ENCODE results near the gene KLF11.
"Not testable (repeated sequence)": the region's sequence is repeated elsewhere in the genome, so short reads cannot be mapped to it uniquely, and the experiment has no call there.

KLF11 gene

DNA sequence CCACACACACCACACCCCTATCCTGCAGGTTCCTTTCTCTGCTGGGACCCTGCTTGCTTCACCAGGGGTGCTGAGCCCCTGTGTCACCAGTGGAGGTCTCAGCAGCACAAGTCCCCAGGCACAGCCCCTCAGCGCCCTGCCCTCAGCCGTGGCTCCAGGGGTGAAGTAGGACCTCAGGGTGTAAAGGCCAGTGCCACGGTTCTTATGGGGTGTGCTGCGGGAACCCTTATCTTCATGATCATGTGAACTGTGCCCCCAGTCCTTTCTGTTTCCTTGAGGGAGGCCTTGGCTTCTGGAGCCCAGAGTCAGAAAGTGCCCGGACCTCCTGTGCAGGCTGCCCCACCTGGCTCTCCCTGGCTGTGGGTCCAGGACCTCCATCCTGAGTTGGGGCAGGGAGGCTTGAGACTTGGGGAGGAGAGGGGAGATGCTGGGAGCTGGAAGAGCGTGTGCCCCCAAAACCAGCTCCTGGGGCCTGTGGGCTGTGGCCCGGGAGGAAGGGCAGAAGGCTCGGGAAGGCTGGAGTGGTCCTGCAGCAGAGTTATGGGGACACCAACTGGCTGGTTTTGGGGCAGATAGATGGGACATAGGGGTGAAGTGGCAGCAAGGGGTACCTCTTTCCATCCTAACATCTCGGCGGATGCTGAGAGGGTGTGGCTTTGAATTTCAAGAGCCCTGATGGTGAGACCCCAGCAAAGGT, 20.2 kb upstream of the KLF11 start:
- no peak for DNase-seq (ENCODE audit: low read depth, low spot score)

DNA sequence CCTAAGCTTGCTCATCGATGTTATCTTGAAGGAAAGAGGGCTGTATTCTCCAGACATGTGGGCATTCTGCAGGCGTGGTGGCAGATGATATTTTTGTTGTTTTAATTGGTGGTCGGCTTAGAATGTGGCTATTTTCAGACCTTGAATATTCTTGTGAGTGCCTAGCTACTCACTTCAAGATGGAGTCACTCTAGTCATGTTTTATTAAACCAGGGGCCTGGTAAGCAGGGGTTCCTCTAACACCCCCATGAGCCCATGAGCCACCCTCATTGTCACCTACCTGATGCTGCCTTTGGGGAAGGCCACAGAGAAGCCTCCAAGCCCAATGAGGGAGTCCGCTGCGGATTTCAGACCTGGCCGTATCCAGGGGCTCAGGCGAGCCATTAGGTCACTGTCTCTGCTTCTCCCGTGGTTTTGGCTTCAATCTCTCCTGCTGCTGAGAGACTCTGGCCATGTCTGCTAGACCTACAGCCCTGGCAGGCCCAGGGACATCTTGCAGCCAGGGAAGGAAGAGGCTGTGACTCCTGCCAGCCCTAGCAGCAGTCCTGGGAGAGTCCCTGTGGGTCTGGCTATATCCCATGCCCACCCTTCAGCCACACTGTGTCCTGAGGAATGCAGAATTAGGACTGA, 16.3 kb upstream of the KLF11 start:
- no peak for DNase-seq (ENCODE audit: low read depth, low spot score)

DNA sequence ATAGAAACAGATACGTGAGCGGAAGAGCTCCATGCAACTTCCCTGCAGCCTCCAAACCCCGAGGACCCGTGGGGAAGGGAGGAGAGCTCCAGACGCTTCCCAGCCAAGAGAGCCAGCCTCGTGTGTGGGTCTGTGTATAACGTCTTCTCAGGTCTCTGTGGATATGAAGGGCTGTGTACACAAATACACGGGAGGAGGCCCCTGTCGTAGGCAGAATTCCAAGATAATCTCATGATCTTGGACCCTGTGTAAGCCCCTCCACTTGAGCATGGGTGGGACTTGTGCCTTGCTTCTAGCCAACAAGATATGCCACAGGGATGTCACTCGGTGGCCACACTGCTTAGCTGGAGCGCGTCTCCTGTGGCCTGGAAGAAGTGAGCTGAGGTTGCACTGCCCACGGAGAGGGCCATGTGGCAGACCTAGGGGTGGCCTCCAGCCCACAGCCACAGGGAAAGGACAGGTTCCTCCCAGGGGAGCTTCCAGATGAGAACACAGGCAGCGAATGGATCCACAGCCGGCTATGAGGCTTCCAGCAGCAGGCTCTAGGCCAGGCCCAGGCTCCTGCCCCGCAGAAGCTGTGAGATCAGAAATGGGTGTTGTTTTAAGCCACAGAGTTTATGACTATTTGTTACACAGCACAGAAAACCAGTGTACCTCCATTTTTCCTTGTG, 15.6 kb upstream of the KLF11 start:
- no peak for DNase-seq (ENCODE audit: low read depth, low spot score)

DNA sequence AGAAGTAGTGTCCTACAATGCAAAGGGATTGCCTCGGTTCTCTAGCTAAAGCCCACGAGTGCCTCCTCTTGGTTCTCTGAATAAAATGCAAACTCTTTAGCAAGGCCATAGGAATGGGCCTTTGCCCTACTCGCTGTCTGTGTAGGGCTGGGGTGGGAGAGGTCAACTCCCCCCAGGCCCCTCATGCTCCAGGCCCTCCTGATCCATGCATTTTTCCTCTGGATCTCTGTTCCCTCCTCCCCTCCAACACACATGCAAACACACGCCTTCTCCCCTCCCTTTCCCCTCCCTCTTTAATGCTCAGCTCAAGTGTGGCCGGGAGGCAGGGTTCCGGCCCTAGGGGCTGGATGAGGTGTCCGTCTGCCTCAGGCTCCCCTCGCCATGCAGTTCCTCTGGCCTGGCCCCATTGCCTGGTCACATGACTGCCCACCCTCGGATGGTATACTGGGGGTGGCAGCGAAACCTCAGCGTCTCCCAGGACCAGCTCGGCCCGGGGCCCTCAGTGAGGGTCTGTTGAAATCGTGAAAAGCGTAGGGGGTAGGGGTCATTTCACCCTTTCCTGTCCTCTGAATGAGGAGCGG, 14.9 kb upstream of the KLF11 start:
- DNase-seq (ENCODE audit: low read depth, low spot score) = no peak

DNA sequence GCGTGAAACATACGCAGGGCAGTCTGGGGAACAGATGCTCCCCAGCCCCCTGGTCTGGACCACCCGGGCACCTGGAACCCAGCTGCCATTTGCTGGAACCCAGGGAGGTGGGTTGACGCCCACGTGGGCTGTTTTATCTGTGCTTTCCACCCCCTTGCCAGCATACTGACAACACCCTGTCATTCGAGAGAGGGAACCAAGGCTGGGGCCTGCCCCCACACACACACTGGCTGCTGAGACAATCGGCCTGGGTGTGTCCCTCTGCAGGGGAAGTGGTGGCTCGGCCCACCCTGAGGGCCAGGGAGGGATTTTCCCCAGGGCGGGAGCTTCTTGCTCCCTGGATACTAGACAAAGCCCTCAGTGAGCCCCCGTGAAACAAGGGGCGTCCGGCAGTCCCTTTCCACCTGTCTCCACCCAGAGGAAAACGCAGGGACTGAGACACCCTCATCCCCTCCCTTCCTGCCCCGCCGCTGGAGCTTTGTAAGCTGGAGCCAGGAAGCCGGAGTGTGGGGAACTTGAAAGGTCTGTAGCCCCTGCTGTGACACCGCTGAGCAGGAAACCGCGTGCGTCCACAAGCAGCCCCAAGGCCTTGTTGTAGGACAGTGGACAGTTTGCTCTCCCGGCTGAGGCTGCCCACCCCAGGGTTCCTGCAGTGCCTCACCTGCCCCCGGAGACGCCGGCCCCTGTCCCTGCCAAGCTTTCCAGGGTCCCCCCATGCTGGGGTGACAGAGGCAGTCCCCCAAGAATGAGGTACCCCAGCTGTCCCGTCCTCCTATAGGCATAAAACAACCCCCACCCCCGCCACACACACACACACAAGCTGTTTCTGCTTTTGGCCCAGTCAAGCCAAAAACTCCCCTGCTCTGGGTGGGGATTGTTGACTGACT, 14.1 kb upstream of the KLF11 start:
- DNase-seq (ENCODE audit: low read depth, low spot score) = no peak

DNA sequence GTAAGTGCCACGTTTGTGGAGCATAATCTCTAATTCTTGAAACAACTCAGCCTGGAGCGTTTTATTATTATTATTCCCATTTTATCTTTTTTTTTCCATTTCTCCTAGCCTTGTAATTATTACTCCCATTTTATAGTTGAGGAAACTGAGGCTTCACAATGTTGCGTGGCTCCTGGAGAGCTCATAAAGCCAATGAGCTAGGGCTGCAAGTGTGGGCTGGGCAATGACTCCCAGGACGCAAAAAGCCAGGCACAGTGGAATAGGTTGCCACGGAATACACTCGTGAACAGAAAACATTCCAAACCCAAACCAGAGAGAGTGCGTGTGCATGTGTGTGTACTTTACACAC, 13.5 kb upstream of the KLF11 start:
- no peak for DNase-seq (ENCODE audit: low read depth, low spot score)

DNA sequence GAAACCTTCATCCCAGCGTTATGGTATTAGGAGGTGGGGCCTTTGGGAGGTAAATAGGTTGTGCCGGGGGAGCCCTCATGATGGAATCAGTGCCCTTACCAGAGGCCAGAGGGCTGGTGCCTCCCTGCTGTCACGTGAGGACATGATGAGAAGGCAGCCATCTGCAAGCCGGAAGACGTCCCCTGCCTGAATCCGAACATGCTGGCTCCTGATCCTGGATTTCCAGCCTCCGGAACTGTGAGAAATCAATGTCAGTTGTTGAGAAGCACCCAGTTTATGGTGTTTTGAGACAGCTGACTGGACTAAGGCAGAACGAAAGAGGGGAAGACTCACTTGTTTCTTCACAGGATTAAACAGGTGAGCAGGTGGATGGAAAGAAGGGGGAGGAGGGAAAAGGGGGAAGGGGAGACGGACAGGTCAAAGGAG, 13.0 kb upstream of the KLF11 start:
- no peak for DNase-seq (ENCODE audit: low read depth, low spot score)

DNA sequence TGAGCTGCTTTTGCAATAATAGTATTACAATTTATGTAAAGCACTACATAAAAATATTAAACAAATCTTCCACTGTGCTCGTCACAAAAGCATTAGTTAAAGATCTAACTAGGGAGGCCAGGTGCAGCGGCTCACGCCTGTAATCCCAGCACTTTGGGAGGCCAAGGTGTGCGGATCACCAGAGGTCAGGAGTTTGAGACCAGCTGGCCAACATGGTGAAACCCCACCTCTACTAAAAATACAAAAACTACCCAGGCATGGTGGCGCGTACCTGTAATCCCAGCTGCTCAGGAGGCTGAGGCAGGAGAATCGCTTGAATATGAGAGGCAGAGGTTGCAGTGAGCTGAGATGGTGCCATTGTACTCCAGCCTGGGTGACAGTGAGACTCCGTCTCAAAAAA, 12.6 kb upstream of the KLF11 start:
- DNase-seq (ENCODE audit: low read depth, low spot score) = not testable (repeated sequence)

DNA sequence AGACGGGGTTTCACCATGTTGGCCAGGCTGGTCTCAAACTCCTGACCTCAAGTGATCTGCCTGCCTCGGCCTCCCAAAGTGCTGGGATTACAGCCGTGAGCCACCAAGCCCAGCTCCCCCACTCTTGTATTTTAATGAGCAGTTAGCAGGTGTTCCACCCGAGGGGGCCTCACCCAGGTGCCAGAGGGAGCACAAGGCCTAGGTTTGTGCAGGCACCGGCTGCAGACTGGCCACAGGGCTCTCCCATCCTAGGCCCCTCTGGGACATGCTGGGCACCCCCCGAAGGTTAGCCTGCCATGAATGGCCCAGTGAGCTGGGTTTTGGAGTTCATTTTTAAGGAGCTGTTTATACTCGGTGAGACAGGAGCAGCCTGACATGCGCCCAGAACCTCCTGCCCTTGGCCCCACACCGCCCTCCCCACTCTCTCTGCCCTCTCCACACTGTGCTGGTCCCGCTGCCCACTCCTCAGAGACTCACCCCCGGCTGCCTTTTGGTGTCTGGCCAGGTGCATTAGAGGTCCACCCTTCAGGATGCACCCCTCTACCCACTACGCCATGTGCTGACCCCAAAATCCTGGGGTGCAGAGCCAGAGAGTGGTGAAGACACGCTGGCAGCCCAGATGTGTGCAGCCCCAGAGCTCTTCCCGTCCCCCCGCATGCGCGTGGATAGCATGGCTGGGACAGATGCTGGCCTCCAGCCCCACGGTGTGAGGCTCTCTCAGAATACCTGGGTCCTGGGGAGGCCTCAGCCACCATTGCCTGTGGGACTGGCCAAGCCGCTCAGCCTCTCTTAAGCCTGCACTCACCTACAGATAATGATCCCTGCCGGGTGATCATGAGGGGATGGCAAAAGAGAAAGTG, 11.2 kb upstream of the KLF11 start:
- DNase-seq (ENCODE audit: low read depth, low spot score) = no peak

DNA sequence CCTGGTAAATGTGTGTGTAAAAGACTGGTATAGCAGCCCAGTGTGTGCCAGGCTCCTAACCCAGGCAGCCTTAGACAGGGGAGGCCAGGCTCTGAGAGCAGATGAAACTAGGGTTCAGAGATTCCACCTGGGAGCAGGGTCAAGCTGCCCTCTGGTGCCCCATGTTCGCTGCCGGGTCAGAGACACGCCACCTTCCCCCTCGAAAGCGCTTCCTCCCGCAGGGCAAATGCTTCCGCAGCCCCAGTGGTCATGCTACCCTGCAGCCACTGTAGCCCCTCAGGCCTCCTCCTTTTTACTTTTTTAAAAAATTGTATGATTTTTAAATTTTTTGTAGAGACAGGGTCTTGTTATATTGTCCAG, 10.6 kb upstream of the KLF11 start:
- DNase-seq (ENCODE audit: low read depth, low spot score) = no peak

DNA sequence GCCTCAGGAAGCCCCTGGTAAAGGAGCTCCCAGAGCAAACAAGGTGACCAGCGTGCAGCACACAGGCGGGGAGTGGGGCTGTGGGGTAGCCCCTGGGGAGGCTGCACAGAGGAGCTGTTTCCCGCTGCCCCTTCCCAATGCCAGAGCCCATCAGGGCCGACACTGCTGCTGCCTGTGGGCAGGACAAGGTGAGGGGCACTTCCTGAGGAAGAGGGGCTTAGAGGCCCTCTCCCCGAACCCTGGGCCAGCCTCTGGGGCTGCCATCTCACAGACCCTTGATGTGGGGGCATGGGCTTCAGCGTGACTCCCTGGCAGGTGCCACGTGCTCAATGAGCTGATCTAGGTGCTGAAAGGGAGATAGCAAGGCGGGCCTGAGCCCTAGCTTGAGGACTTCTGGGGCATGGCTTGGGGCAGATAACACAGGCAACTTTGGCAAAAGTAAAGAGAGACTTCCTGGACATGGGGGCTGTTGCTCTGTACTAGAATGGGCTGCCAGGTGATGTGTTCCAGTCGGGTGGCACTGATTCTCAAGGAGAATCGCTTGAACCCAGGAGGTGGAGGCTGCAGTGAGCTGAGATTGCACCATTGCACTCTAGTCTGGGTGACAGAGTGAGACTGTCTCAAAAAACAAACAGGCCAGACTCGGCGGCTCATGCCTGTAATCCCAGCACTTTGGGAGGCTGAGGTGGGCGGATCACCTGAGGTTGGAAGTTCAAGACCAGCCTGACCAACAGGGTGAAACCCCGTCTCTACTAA, 9.9 kb upstream of the KLF11 start:
- DNase-seq (ENCODE audit: low read depth, low spot score) = no peak

DNA sequence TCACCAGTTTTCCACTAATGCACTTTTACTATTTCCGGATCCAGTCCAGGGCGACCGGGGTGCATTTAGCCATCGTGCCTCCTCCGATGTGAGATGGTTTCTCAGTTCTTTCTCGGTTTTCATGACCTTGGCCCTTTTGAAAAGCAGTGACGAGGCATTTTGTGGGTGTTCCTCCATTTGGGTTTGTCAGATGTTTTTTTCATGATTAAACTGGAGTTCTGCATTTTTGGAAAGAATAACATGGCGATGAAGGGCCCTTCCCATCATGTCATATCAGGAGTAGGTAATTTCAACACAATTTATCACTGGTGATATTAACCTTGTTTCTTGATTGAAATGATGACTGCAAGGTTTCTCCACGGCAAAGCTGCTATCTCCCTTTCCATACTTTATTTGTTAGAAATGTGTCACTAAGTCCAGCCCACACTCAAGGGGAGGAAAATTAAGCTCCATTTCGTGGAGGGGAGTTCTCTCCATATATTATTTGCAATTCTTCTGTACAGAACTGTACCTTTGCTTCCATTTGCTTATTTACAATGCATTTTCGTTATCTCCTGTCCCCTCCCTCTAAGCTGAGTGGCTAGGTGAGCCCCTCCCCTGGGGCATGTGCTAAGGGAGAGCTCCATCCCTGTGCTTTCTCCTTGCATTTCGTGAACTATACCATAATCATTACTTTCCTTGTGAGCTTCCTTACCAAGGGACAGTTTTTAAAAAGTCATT, 8.9 kb upstream of the KLF11 start:
- no peak for DNase-seq (ENCODE audit: low read depth, low spot score)

DNA sequence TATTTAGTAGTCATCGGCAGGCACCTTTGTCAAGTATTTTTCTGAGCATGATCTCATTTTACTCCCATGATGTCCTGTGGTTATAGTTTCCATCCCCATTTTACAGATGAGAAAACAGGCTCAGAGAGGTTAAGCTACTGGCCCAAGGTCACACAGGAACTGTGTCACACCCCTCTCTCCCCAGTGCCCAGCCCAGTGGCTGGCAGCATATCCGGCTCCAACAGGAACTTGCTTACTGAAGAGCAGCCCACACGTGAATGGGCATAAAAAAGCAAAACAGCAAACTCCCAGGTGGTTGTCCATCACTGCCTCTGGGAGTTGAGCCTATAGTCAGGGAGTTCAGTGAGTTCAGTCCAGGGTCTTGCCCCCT, 8.3 kb upstream of the KLF11 start:
- DNase-seq (ENCODE audit: low read depth, low spot score) = no peak

DNA sequence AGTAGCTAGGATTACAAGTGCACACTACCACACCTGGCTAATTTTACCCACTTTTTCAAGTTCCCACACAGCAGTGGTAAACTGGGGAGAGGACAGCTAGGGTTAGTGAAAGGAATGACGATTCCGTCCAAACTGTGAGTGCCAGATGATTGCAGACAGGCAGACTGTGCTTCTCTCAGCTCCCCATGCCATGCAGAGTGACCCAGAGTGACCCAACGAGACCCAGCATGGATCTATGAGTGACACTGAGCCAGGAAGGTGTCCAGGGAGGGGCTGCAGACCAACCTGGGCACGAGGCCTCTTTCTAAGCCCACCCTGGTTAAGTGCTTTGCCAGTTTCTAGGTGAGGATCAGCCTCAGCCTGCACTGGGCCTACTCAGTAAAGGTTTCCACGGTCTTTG, 7.7 kb upstream of the KLF11 start:
- no peak for DNase-seq (ENCODE audit: low read depth, low spot score)

DNA sequence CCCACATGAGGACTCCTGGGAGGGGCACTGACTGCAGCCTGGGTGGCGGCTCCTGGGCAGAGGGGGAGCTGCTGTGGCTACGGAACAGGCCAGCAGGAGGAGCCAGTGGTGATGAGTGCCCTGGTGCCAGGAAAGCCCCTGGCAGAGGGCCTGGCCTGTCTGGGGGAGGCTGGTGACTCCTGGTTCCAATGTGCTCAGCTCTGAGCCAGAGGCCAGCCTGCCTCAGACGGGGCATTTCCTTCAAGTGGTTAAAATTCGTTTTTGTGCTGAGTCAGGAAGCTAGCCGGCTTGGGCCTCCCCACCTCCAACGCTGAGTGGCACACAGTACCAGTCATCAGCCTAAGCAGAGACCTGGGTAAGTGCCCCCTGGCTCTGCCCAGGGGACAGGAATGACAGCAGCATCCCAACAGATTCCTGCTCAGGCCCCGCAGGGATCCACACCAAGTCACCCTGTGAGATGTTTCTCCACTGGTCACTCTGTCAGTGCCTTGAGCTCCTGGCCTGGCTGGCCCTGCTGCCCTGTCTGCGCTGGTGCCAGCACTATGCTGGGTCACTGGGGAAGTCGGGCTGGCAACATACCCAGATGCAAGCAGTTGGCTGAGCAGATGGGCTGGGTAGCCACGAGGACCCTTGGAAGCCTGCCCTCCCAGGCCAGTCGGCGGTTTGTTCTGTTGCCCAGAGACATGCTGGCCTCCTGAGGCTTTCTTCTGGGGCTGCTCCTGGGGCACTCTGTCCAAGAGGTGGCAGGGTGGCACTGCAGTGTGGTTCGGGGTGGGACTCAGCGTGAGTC, 7.1 kb upstream of the KLF11 start:
- DNase-seq (ENCODE audit: low read depth, low spot score) = no peak

DNA sequence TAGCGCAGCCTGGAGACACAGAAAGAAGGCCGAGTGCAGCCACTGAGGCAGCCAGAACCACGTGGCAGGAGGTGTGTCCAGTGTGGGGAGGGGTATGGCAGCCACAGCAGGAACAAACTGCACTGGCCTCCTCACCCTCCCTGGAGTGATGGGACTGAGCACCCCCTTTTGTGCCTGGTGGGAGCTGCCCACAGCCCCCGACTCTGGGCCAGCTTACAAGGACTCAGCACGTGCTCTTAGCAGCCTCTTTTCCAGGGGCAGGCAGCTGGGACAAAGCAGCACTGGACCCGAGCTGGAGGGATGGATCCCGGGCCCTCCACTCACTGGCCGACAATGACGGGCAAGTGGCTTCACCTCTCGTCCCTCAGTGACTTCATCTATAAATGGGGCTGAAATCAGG, 5.2 kb upstream of the KLF11 start:
- DNase-seq (ENCODE audit: low read depth, low spot score) = no peak

DNA sequence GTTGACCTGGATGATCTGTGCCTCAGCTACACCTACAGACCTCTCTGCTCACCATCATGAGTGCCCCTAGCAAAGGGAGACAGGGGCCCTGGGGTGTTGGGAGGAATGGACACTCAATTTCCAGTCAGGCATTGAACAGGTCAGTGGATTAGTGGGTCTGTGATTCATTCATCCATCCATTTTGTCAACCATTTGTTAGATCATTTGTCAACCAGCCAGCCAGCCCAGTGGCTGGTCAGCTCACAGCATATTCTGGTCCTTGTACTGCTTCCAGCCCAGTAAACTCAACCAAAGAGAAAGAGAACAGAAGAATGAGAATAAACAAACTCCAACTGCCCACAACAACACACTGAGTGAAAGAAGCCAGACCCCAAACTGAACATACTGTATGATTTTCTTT, 4.6 kb upstream of the KLF11 start:
- no peak for DNase-seq (ENCODE audit: low read depth, low spot score)

DNA sequence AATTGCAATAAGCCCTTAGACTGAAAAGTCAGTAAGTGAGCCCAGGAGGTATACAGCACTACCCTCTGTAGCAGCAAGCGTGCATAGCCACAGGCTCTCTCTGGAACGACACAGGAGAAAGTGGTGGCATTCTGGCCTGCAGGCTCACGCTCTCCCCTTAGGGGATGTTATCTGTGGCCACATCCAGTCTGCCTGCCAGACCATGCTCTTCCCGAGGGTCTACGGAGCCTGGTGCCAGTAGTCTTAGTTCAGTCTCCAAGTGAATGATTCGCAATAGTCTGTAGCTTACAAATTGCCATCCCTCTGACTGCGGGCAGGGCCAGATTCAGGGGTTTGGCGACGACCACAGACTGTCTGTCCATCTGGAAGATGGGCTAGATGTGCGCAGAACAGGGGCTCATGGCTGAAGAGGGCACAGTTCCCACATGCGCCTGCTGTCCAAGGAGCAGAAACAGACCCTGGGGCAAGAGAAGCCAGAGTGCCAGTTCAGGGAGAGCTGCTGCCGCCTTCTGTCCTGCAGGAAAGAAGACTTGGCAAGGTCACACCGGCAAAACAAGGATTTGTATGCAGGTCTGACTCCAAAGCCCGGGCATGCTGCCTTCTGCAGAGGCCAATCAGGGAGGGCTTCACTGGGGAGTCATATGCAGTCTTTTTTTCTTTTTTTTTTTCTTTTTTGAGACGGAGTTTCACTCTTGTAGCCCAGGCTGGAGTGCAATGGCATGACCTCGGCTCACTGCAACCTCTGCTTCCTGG, 3.5 kb upstream of the KLF11 start:
- no peak for DNase-seq (ENCODE audit: low read depth, low spot score)
